ENCODE measurements around the gene CD8B. TPM values are rescaled to one million over a fixed set of nuclear protein-coding genes. Genes with fewer than 3 reads are reported as not detected.
"Not testable (repeated sequence)": the region's sequence is repeated elsewhere in the genome, so short reads cannot be mapped to it uniquely, and the experiment has no call there.

CD8B gene
- total RNA-seq, 1 experiment from 2014 or later = 0.24 TPM

DNA sequence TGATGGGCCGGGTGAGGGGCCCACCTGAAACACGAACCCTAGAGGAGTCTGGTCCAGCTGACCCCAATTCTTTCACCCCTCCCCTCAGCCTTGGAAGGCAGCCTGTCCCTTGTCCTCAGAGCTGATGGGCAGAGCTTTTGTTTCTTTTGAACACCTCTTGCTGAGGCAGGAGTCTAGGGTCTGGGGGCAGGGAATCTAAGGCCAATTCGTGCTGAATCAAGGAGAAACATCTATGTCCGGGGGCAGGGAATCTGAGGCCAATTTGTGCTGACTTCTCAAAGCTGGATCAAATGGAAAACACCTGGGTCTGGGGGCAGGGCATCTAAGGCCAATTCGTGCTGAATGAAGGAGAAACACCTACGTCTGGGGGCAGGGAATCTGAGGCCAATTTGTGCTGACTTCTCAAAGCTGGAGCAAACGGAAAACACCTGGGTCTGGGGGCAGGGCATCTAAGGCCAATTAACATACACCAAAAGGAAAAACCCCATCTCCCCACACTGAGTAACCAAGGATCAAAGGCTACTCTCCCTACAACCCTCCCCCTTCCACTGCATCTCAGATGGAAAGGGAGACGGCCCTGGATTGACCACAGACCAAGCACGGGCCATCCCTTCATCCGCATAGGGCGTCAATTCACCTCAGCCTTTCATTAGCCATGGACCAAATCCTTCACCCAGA is 21.7 kb downstream of the CD8B start:
- H2AK5ac ChIP-seq (ENCODE audit: insufficient read length, low read length); H3K79me1 ChIP-seq (ENCODE audit: insufficient read depth, low read depth, low read length, poor library complexity, severe bottlenecking); H3K27me3 Mint-ChIP-seq (ENCODE audit: low read depth); H3K14ac ChIP-seq (ENCODE audit: insufficient read depth, low read length); H3K18ac ChIP-seq (ENCODE audit: insufficient read length, low read depth, low read length); H2AFZ ChIP-seq (ENCODE audit: low read length); H2BK20ac ChIP-seq (ENCODE audit: low read depth, low read length, poor library complexity, severe bottlenecking); DNase-seq; H2BK5ac ChIP-seq (ENCODE audit: insufficient read length, low read length); H3K9me3 ChIP-seq (ENCODE audit: control insufficient read depth, low read depth, low read length); H3K4ac ChIP-seq (ENCODE audit: low read depth, low read length); H3K23me2 ChIP-seq (ENCODE audit: insufficient read length, low read depth, low read length, poor library complexity, severe bottlenecking); H4K91ac ChIP-seq (ENCODE audit: insufficient read length, low read depth, low read length); H4K5ac ChIP-seq (ENCODE audit: insufficient read length, low read depth, low read length); H3K9ac ChIP-seq (ENCODE audit: extremely low read depth, insufficient read length, low read length); H2BK120ac ChIP-seq (ENCODE audit: low read depth, low read length, poor library complexity, severe bottlenecking); H3K27ac ChIP-seq (ENCODE audit: insufficient read length, low read depth, low read length); H3K79me2 ChIP-seq (ENCODE audit: insufficient read depth, low read length); H3K56ac ChIP-seq (ENCODE audit: insufficient read length, low read depth, low read length); H3K4me1 ChIP-seq (ENCODE audit: insufficient read depth, low read length); H4K8ac ChIP-seq (replicated peaks; ENCODE audit: insufficient read length, low read depth, low read length); H2BK15ac ChIP-seq (ENCODE audit: low read depth, low read length); H3K4me3 Mint-ChIP-seq; H4K20me1 ChIP-seq (ENCODE audit: control insufficient read depth, insufficient read depth, insufficient read length); H3K4me2 ChIP-seq (ENCODE audit: insufficient read depth, insufficient read length, low read length); H3T11ph ChIP-seq (ENCODE audit: low read length); H3K36me3 Mint-ChIP-seq (ENCODE audit: insufficient read depth in 1 of 3, low read depth in 3 of 3); H3K23ac ChIP-seq (ENCODE audit: insufficient read length, low read depth, low read length); H3K27me3 ChIP-seq (ENCODE audit: insufficient read depth, low read length); H3K9me3 Mint-ChIP-seq; H2BK12ac ChIP-seq (ENCODE audit: insufficient read length, low read depth, low read length); H3K27ac Mint-ChIP-seq: not testable (repeated sequence)
- H3K4me1 Mint-ChIP-seq = peaks cover 15 to 23% of the 10 kb centered on the region in 2 experiments
- no CpG with 5 or more reads among the region's 11 CpGs for WGBS (ENCODE audit: extremely low coverage, insufficient read length, low lambda C conversion rate)

DNA sequence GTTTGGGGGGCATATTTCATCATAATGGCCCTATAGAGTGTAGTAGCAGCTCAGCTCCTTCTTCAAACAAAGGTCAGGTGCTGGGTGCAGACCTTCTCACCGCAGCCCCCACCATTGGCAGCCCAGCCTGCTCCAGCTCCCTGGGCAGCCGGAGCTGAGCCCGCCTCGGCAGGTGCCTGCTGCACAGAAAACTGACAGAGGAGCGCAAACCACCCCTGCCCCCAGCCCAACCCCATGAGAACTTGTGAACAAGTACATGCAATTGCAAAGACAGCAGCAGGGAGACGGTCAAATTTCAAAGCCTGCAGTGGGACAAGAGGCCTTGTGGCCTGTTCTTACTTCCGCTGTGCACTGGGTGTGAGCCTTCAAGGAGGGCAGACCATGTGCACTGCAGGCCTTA is 22.2 kb downstream of the CD8B start:
- not testable (repeated sequence) for H3K79me2 ChIP-seq (ENCODE audit: insufficient read depth, low read length); H2BK15ac ChIP-seq (ENCODE audit: low read depth, low read length); H3K9me3 ChIP-seq (ENCODE audit: control insufficient read depth, low read depth, low read length); H3K4me3 Mint-ChIP-seq; H3K27ac Mint-ChIP-seq; H3K23me2 ChIP-seq (ENCODE audit: insufficient read length, low read depth, low read length, poor library complexity, severe bottlenecking); H3K9me3 Mint-ChIP-seq; H4K20me1 ChIP-seq (ENCODE audit: control insufficient read depth, insufficient read depth, insufficient read length); H2BK12ac ChIP-seq (ENCODE audit: insufficient read length, low read depth, low read length); H3T11ph ChIP-seq (ENCODE audit: low read length); H3K18ac ChIP-seq (ENCODE audit: insufficient read length, low read depth, low read length); DNase-seq; H3K4me1 ChIP-seq (ENCODE audit: insufficient read depth, low read length); H4K5ac ChIP-seq (ENCODE audit: insufficient read length, low read depth, low read length); H3K4ac ChIP-seq (ENCODE audit: low read depth, low read length); H3K27me3 Mint-ChIP-seq (ENCODE audit: low read depth); H3K23ac ChIP-seq (ENCODE audit: insufficient read length, low read depth, low read length); H2BK120ac ChIP-seq (ENCODE audit: low read depth, low read length, poor library complexity, severe bottlenecking); H2AK5ac ChIP-seq (ENCODE audit: insufficient read length, low read length); H3K9ac ChIP-seq (ENCODE audit: extremely low read depth, insufficient read length, low read length); H2BK20ac ChIP-seq (ENCODE audit: low read depth, low read length, poor library complexity, severe bottlenecking); H4K8ac ChIP-seq (replicated peaks; ENCODE audit: insufficient read length, low read depth, low read length); H4K91ac ChIP-seq (ENCODE audit: insufficient read length, low read depth, low read length); H2AFZ ChIP-seq (ENCODE audit: low read length); H3K79me1 ChIP-seq (ENCODE audit: insufficient read depth, low read depth, low read length, poor library complexity, severe bottlenecking); H3K27me3 ChIP-seq (ENCODE audit: insufficient read depth, low read length); H3K27ac ChIP-seq (ENCODE audit: insufficient read length, low read depth, low read length); H3K56ac ChIP-seq (ENCODE audit: insufficient read length, low read depth, low read length); H3K14ac ChIP-seq (ENCODE audit: insufficient read depth, low read length); H3K36me3 Mint-ChIP-seq (ENCODE audit: insufficient read depth in 1 of 3, low read depth in 3 of 3); H2BK5ac ChIP-seq (ENCODE audit: insufficient read length, low read length); H3K4me2 ChIP-seq (ENCODE audit: insufficient read depth, insufficient read length, low read length)
- no CpG with 5 or more reads among the region's 7 CpGs for WGBS (ENCODE audit: extremely low coverage, insufficient read length, low lambda C conversion rate)
- peaks cover 15 to 23% of the 10 kb centered on the region in 2 experiments for H3K4me1 Mint-ChIP-seq
